Right lobe of liver (tissue), 4 donors: ENCODE results near the gene SPEF2.

ENCODE experiments used
- CTCF ChIP-seq, 4 donors: fragments of 200-600 bp in 3 of 4; fragments of 450-650 bp in 1 of 4; IDR thresholded peaks; one replicate each; pipeline versions ENCODE4 v1.5.1 to v1.8.0; 2016 to 2022; ENCODE audit warnings: antibody characterized with exemption in 4 of 4, mild to moderate bottlenecking in 2 of 4
- POLR2A ChIP-seq: fragments of 450-650 bp; IDR thresholded peaks from one replicate; pipeline ENCODE4 v1.6.1; 2017; ENCODE audit warnings: antibody characterized with exemption, mild to moderate bottlenecking
- donor health status: DM: no; HTN: no; CAD: no.
- donor health status: DM: no; HTN: no; CAD: no.
- donor health status: DM: no; HTN: yes; CAD: no.

GRCh38 chr5:35671541-35672295 lies 54.1 kb downstream of the SPEF2 start:
- TF ChIP-seq POLR2A (no peak), CTCF (IDR thresholded peaks at IDR 0.05) (no peak)
